Measurements from ENCODE around the gene NLRC3. TPM values are rescaled to one million over a fixed set of nuclear protein-coding genes. Genes with fewer than 3 reads are reported as not detected.

Gene NLRC3
- polyA plus RNA-seq, 1 experiment: not detected

DNA sequence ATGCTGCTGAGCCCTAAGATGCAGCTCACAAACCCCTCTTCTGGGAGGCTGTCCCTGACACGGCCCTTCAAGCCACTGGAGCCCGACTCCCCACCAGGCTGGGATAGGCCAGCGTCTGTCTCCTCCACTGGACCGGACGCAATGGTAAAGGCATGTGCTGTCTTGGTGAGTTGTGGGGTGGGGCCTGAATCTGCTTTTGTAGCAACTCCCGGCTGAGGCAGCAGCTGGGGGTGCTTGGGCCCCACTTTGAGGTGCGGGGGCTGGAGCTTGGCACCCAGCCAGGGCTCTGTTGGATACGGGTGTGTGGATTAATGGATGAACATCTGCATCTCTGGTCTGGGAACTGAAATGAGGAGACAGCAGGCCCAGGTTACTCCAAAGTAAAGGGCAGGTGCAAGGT lies 3.5 kb upstream of the NLRC3 start:
- DNase-seq (ENCODE audit: low read depth, low spot score): no peak
- no peaks in the 10 kb centered on the region for H3K27me3 ChIP-seq (ENCODE audit: control insufficient read depth, insufficient read depth, low read length)
- TF ChIP-seq, protein P1, sequence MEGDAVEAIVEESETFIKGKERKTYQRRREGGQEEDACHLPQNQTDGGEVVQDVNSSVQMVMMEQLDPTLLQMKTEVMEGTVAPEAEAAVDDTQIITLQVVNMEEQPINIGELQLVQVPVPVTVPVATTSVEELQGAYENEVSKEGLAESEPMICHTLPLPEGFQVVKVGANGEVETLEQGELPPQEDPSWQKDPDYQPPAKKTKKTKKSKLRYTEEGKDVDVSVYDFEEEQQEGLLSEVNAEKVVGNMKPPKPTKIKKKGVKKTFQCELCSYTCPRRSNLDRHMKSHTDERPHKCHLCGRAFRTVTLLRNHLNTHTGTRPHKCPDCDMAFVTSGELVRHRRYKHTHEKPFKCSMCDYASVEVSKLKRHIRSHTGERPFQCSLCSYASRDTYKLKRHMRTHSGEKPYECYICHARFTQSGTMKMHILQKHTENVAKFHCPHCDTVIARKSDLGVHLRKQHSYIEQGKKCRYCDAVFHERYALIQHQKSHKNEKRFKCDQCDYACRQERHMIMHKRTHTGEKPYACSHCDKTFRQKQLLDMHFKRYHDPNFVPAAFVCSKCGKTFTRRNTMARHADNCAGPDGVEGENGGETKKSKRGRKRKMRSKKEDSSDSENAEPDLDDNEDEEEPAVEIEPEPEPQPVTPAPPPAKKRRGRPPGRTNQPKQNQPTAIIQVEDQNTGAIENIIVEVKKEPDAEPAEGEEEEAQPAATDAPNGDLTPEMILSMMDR (IDR thresholded peaks at IDR 0.05; ENCODE audit: low read depth, low read length): no peak
- no peaks in the 10 kb centered on the region; the same call in 1 of the 2 replicates for H3K9me3 ChIP-seq (ENCODE audit: control insufficient read depth, insufficient read depth, low read length)
- POLR2A ChIA-PET: no interaction called here
- H3K27ac ChIP-seq (ENCODE audit: low read depth, low read length): no peak overlapping the region
- no peak overlapping the region for H3K4me3 ChIP-seq (ENCODE audit: low read depth, low read length)
- CTCF ChIA-PET: no interaction called here

DNA sequence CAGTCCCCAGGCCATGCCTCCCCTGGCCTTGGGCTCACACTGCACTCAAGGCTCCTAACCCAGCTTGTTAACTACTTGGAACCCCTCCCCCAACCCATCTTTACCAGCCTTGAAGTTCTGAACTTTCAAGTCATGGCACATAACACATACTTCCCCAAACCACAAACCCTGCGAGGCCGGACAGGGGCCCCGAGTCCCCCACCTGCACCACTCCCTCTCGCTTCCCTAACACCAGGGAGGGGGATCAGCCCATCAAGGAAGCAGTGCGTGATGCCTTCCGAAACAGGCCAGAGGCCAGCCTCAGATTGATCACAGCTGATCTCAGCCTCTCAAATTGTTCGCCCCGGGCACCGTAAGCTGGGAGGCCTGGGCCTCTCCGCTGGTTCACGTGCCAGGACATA lies 3.0 kb upstream of the NLRC3 start:
- Histone ChIP-seq H3K27ac (ENCODE audit: low read depth, low read length) (no peak overlapping the region), H3K27me3 (ENCODE audit: control insufficient read depth, insufficient read depth, low read length) (no peaks in the 10 kb centered on the region), H3K9me3 (ENCODE audit: control insufficient read depth, insufficient read depth, low read length) (no peaks in the 10 kb centered on the region; the same call in 1 of the 2 replicates), H3K4me3 (ENCODE audit: low read depth, low read length) (no peak overlapping the region)
- no peak for DNase-seq (ENCODE audit: low read depth, low spot score)
- TF ChIP-seq, protein P1 (IDR thresholded peaks at IDR 0.05; ENCODE audit: low read depth, low read length): no peak
- ChIA-PET POLR2A (no interaction called here), CTCF (no interaction called here)

DNA sequence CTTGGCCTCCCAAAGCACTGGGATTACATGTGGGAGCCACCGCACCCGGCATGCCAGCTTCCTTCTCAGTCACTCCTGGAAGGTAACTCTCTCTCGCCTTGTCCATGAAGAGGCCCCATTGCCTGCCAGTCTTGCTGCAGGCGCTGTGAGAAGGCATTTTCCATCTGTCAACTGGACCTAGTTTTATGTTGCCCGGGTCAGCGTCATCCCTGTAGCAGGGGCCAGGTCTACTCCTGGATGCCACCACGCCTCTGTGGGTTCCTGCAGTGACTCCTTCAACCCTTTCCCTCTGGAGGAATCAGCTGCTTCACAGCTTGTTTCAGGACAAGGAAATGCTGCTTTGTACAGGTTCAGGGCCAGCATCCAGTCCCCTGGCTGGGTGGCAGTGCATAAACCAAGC lies 2.6 kb upstream of the NLRC3 start:
- Histone ChIP-seq H3K27me3 (ENCODE audit: control insufficient read depth, insufficient read depth, low read length) (no peaks in the 10 kb centered on the region), H3K27ac (ENCODE audit: low read depth, low read length) (no peak overlapping the region), H3K9me3 (ENCODE audit: control insufficient read depth, insufficient read depth, low read length) (no peaks in the 10 kb centered on the region; the same call in 1 of the 2 replicates), H3K4me3 (ENCODE audit: low read depth, low read length) (no peak overlapping the region)
- no peak for DNase-seq (ENCODE audit: low read depth, low spot score)
- ChIA-PET CTCF (no interaction called here), POLR2A (interaction anchor here (0.6 kb wide), 1 partner anchor 378 kb away, joined by 5 read pairs; no protein-coding TSS in a partner anchor)
- TF ChIP-seq, protein P1 (IDR thresholded peaks at IDR 0.05; ENCODE audit: low read depth, low read length): no peak

DNA sequence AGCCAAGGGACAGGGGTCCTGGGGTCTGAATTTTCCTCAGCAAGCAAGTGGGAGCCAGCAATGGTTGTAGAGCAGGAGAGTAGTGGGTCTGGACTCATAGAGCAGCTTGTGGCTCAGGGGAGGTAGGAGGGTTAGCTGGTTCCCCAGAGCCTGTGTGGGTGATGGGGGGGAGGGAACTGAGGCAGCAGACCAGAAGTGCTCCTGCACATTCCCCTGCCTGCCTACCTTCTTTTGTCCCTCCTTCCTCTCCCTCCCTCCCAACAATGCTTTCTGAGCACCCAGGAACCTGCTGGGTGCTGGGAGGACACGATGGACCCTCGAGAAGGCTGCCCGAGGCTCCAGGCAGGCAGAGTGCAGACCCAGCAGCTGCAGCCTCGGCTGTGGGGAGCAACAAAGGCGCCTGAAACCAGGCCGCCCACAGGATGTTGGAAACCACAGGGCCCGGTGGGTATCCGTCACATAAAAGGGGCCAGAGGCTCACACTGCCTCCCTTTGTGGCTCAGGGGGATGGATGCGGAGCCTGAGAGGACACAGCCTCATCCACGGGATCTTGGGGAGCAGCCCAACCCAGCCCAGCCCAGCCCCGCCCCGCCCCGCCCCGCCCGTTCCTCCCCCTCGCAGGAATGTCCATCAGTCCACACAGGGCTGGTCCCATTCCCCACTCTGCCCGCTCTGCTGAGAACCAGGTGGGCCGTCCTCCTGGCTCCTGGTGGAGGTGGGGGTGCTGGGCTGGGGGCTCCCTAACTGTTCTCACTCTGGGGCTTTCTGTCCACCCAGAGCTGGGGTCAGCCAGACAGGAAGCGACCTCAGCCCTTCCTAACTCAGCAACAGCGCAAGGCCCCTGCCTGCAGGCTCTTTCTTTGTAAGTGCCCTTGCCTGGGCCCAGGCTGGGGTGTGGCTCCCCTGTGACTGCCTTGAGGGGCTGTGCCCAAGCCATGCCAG lies 1.7 kb upstream of the NLRC3 start:
- Histone ChIP-seq H3K27ac (ENCODE audit: low read depth, low read length) (no peak overlapping the region), H3K4me3 (ENCODE audit: low read depth, low read length) (no peak overlapping the region), H3K27me3 (ENCODE audit: control insufficient read depth, insufficient read depth, low read length) (no peaks in the 10 kb centered on the region), H3K9me3 (ENCODE audit: control insufficient read depth, insufficient read depth, low read length) (no peaks in the 10 kb centered on the region; the same call in 1 of the 2 replicates)
- DNase-seq (ENCODE audit: low read depth, low spot score): no peak
- TF ChIP-seq, protein P1 (IDR thresholded peaks at IDR 0.05; ENCODE audit: low read depth, low read length): no peak
- ChIA-PET CTCF (no interaction called here), POLR2A (no interaction called here)

DNA sequence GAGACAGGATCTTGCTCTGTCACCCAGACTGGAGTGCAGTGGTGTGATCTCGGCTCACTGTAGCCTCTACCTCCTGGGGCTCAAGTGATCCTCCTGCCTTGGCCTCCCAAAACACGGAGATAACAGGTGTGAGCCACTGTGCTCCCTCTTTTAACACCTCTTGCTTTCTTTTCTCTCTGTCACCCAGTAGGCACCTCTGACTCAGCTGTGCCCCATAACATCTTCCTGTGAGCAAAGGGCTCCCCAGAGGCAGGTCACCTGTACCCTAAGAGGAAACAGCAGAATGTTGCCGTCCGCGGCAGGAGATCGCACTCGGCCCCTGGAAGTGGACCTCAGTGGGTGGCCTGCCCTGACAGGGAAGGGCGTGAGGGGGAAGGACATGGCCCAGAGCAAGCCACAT lies 918 bp upstream of the NLRC3 start:
- ChIA-PET POLR2A (no interaction called here), CTCF (no interaction called here)
- no peaks in the 10 kb centered on the region; the same call in 1 of the 2 replicates for H3K9me3 ChIP-seq (ENCODE audit: control insufficient read depth, insufficient read depth, low read length)
- TF ChIP-seq, protein P1 (IDR thresholded peaks at IDR 0.05; ENCODE audit: low read depth, low read length): no peak
- H3K27me3 ChIP-seq (ENCODE audit: control insufficient read depth, insufficient read depth, low read length): no peaks in the 10 kb centered on the region
- DNase-seq (ENCODE audit: low read depth, low spot score): no peak
- H3K27ac ChIP-seq (ENCODE audit: low read depth, low read length): no peak overlapping the region
- H3K4me3 ChIP-seq (ENCODE audit: low read depth, low read length): no peak overlapping the region

Data from AG04450 (cell line).